Measurements from ENCODE around the gene NSMF. TPM values are rescaled to one million over a fixed set of nuclear protein-coding genes. Genes with fewer than 3 reads are reported as not detected.

Gene NSMF
- total and polyA plus RNA-seq, 2 of the 8 experiments (the other 6 are each of a cell fraction or from before 2014, with no cell fraction given): 56.7 to 65.1 TPM

GRCh38 chr9:137434498-137435380 is 24.4 kb downstream of the NSMF start (continued):
- TF ChIP-seq USF2 (IDR thresholded peaks at IDR 0.05; ENCODE audit: low read length) (no peak), FOSL1 (IDR thresholded peaks at IDR 0.05; ENCODE audit: insufficient read depth, low read depth, low read length) (no peak), EGR1 (IDR thresholded peaks at IDR 0.05; ENCODE audit: borderline replicate concordance, low read depth, low read length) (no peak), RAD21 (IDR thresholded peaks at IDR 0.05 in 1 of 2, conservative IDR thresholded peaks at IDR 0.05 in 1 of 2; ENCODE audit: low read depth in 2 of 2, low read length in 2 of 2) (no peak), YY1 (IDR thresholded peaks at IDR 0.05; ENCODE audit: low read depth, low read length) (no peak), BACH1 (IDR thresholded peaks at IDR 0.05; ENCODE audit: low read length) (no peak), JUN (IDR thresholded peaks at IDR 0.05; ENCODE audit: low read depth, low read length) (no peak), RNF2 (IDR thresholded peaks at IDR 0.05; ENCODE audit: borderline replicate concordance, low read depth, low read length, missing control alignments, poor library complexity, severe bottlenecking) (no peak)

Measured in H1 (cell line).